T-helper 2 cell treated with Interferon-gamma antibody and Interleukin-4, amounts not matched to agents 5 μg/mL and 100 μg/mL, for 36 hours (primary cell): ENCODE data around the gene KCNA2.
A peak's percentile ranks its signal among the peaks of the same experiment; 100 is the strongest.

Source experiments
- DNase-seq: peaks from one replicate; pipeline ENCODE4 v3.0.0; 2021; ENCODE audit warnings: low spot score
- H3K27ac Mint-ChIP-seq: one replicate; pipeline ENCODE4 v1.8.0; 2021; ENCODE audit warnings: mild to moderate bottlenecking, mixed read lengths
- H3K27me3 Mint-ChIP-seq: one replicate; pipeline ENCODE4 v1.8.0; 2021; ENCODE audit warnings: low read depth, mixed read lengths
- H3K36me3 Mint-ChIP-seq: one replicate; pipeline ENCODE4 v1.8.0; 2021; ENCODE audit warnings: low read depth, mixed read lengths
- H3K4me1 Mint-ChIP-seq: one replicate; pipeline ENCODE4 v1.8.0; 2021; ENCODE audit warnings: low read depth, mixed read lengths
- H3K4me3 Mint-ChIP-seq: one replicate; pipeline ENCODE4 v1.8.0; 2022; ENCODE audit warnings: mild to moderate bottlenecking, moderate library complexity, mixed read lengths
- H3K9me3 Mint-ChIP-seq: one replicate; pipeline ENCODE4 v1.8.0; 2021; ENCODE audit warnings: mixed read lengths

The KCNA2 gene

DNA sequence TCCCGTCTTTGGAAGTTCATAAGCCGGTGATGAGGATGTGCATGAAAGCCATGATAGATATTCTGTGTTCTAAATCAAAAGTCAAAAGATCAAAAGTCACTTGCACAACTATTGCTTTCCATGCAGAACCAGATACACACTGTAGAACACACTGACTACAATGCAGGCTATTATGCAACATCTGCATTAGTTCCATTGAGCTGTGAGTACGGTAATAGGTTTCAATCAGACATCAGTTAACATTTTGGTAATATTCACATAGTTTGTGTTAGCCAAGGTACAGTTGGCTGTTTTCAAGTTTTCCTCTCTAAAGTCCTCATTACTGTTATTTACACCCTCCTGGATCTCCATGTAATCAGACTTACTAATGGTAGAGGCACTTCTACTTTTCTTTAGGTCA, 3.1 kb downstream of the KCNA2 start:
- H3K4me1 Mint-ChIP-seq: peaks cover 6% of the 10 kb centered on the region

GRCh38 chr1:110602466-110602865, 3.7 kb downstream of the KCNA2 start:
- H3K36me3 Mint-ChIP-seq: no peaks in the 10 kb centered on the region
- no peaks in the 10 kb centered on the region for H3K9me3 Mint-ChIP-seq
- DNase-seq: no peak
- H3K4me3 Mint-ChIP-seq: no peak overlapping the region
- no peak overlapping the region for H3K27ac Mint-ChIP-seq
- peaks cover 3% of the 10 kb centered on the region for H3K4me1 Mint-ChIP-seq
- peaks cover 32% of the 10 kb centered on the region for H3K27me3 Mint-ChIP-seq

More for the DNA sequence above, 3.1 kb downstream of the KCNA2 start:
- Mint-ChIP-seq H3K9me3 (no peaks in the 10 kb centered on the region), H3K36me3 (no peaks in the 10 kb centered on the region), H3K27me3 (peaks cover 36% of the 10 kb centered on the region), H3K27ac (no peak overlapping the region), H3K4me3 (no peak overlapping the region)
- DNase-seq: no peak

DNA sequence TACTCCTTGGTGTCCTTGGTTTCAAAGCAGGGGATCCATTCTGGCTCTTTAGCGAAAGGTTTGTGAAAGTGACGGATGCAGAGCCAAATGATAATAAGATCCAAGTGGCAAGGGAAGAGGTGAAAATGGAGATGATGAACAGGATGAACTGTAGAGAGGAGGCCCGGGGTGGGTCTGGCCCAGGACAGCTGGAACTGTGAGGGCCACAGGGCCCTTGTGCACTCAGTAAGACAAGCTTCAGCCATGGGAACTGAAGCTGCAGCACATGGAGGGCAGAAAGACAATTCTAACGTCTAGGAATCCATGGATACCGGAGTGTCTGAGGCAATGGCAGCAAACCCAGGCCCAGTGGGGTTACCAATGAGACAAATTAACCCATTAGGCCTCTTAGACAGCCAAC, 4.8 kb downstream of the KCNA2 start:
- H3K9me3 Mint-ChIP-seq: no peaks in the 10 kb centered on the region
- DNase-seq: no peak
- H3K27me3 Mint-ChIP-seq: peaks cover 29% of the 10 kb centered on the region
- H3K36me3 Mint-ChIP-seq: no peaks in the 10 kb centered on the region
- no peak overlapping the region for H3K4me3 Mint-ChIP-seq
- H3K27ac Mint-ChIP-seq: no peak overlapping the region
- H3K4me1 Mint-ChIP-seq: peaks cover 3% of the 10 kb centered on the region

DNA sequence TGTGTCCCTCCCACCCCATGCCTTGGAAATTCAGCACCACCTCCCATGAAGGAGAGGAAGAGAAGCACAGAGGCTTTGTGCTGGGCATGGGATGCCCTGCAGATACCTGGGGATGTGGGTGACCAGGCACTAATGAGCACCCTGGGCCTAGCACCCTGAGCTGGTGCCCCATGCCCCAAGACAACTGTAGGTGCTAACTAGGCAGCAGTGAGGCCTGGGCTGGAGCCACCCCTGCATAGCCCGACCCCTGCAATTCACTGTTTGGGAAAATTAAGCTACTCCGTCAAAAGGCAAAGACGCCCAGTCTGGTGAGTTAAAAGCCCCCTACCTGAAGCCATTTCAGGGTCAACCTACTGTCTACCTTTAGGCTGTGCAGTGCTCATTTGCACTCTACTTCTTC, 5.4 kb downstream of the KCNA2 start:
- H3K27ac Mint-ChIP-seq: no peak overlapping the region
- peaks cover 27% of the 10 kb centered on the region for H3K27me3 Mint-ChIP-seq
- H3K36me3 Mint-ChIP-seq: no peaks in the 10 kb centered on the region
- no peaks in the 10 kb centered on the region for H3K4me1 Mint-ChIP-seq
- H3K9me3 Mint-ChIP-seq: no peaks in the 10 kb centered on the region
- DNase-seq: no peak
- H3K4me3 Mint-ChIP-seq: no peak overlapping the region

DNA sequence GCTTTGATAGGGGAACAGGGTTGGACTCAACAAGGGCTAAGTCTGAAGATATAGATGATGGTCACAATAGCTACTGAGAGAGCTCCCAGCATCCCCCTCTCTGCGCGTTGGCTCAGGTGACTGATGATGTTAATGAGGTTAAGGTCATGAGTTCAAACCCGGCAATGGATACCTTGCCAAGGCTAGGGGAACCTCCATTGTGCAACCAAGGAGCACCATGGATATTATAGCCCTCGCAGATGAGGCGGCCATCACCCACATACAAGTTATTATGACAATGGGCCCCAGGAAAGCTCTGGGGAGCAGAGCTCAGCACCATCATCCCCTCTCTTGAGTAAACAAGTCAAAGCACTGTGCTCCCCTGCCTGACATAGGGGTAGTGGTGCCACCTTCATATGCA, 8.2 kb downstream of the KCNA2 start:
- H3K4me1 Mint-ChIP-seq: peaks cover 13% of the 10 kb centered on the region
- H3K4me3 Mint-ChIP-seq: no peak overlapping the region

DNA sequence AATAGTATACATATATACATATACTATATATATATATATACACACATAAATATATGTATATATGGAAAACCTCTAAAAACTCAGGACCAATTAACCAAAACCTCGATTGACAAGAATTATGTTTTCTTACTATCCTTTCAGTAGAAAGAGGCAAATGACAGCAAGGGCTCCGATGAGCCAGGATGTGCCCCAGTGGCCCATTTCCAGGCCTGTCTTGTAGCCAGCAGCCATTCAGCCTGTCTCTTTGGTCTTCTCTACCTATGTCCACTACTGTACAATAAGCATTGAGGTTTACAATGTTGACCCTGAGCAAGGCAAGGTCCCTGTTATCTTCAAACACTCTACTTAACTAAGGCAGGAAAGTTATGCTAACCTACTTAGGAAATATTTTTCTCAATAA, 9.8 kb downstream of the KCNA2 start:
- Mint-ChIP-seq H3K9me3 (no peaks in the 10 kb centered on the region), H3K27me3 (peaks cover 14% of the 10 kb centered on the region), H3K4me3 (no peak overlapping the region), H3K36me3 (no peaks in the 10 kb centered on the region), H3K4me1 (peaks cover 19% of the 10 kb centered on the region), H3K27ac (no peak overlapping the region)
- no peak for DNase-seq

More for the DNA sequence above, 8.2 kb downstream of the KCNA2 start:
- Mint-ChIP-seq H3K27ac (no peak overlapping the region), H3K36me3 (no peaks in the 10 kb centered on the region), H3K9me3 (no peaks in the 10 kb centered on the region), H3K27me3 (peaks cover 10% of the 10 kb centered on the region)
- no peak for DNase-seq

GRCh38 chr1:110595353-110595710, 10.8 kb downstream of the KCNA2 start:
- no peak for DNase-seq
- H3K27ac Mint-ChIP-seq: no peak overlapping the region
- no peak overlapping the region for H3K4me3 Mint-ChIP-seq
- no peaks in the 10 kb centered on the region for H3K9me3 Mint-ChIP-seq
- H3K36me3 Mint-ChIP-seq: no peaks in the 10 kb centered on the region
- H3K27me3 Mint-ChIP-seq: peaks cover 14% of the 10 kb centered on the region
- peaks cover 19% of the 10 kb centered on the region for H3K4me1 Mint-ChIP-seq

DNA sequence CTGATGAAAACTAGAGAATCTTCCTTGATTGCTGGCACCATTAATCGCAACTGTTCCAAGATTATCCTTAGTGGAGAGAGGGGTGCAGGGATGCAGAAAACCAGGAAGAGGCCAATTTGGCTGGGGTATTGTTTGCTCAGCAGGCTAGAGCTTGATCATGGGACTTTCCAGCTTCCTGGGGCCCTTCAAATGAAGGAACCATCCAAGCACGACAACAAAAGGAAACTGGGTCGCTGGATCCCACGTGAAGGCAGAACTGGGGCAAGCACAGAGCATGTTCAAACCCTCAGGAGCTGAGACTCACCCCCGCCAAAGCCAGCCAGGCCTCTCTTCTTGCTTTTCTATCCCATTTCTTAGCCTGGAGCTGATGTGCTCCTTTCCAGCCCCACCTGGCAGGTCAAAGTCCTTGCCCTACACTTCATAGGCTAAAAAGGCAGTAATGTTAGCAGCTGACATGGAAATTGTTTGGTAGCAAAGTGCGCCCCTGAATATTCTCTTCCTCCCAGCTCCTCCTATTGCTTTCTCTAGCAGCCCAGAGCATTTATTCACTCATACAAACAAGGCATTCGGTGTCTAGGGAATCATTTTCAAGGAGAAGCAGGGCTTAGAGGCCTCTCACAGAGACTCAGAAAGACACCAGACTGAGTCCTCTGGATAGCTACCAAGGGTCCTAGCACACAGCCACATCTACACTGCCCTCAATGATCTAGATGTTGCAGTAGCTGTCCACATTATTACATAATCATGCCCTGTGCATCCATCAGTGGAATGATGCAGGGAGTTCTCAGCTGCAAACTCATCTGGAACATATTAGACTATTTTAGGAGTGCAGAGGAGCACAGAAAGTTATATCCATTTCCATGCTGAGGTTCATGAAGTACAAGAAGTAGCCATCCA, 11.5 kb downstream of the KCNA2 start:
- H3K9me3 Mint-ChIP-seq: no peaks in the 10 kb centered on the region

DNA sequence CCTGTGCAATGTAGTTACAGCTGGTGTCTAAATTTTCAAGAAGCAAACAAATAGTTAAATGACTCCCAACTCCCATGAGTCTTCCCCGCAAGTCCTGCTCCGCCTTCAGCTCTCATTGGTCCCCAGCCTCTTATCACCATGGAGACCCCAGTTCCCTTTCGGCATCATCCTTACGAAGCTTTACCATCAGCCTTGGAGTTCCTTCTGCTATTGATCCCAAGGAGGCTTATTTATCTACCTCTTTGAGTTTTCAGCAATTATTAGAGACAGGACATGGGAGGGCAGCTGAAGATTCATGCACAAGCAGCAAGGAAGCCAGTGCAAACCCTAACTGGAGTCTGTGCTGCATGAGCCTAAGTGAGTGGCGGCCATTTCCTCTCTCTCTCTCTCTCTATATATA, 12.3 kb downstream of the KCNA2 start:
- peaks cover 19% of the 10 kb centered on the region for H3K4me1 Mint-ChIP-seq
- no peak for DNase-seq
- H3K27me3 Mint-ChIP-seq: peaks cover 14% of the 10 kb centered on the region
- peak overlapping the region; percentile 23 for H3K27ac Mint-ChIP-seq
- no peaks in the 10 kb centered on the region for H3K36me3 Mint-ChIP-seq
- no peaks in the 10 kb centered on the region for H3K9me3 Mint-ChIP-seq
- peak overlapping the region; percentile 35 for H3K4me3 Mint-ChIP-seq

More for the DNA sequence above, 11.5 kb downstream of the KCNA2 start:
- Mint-ChIP-seq H3K4me3 (no peak overlapping the region), H3K27me3 (peaks cover 14% of the 10 kb centered on the region), H3K27ac (no peak overlapping the region), H3K36me3 (no peaks in the 10 kb centered on the region), H3K4me1 (peaks cover 19% of the 10 kb centered on the region)
- no peak for DNase-seq

DNA sequence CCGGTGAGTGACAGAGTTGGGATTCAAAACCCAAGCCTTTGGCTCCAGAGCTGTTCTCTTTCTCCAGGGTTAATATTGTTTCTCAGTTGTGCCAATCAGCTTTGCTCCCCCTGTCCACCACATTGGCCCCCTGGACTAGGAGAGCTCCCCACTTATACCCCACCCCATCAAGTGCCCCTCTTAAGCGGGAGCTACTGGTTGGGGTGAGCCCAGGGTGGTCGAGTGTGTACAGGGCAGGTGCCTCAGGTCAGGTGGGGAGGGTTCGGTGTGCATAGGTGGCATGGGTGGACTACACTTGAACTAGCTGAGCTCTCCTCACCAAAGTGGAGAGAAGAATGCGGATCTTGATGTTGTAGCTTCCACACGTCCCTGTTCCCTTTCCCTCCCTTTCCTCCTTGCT, 14.2 kb downstream of the KCNA2 start:
- peaks cover 19% of the 10 kb centered on the region for H3K4me1 Mint-ChIP-seq
- H3K36me3 Mint-ChIP-seq: no peaks in the 10 kb centered on the region
- H3K27me3 Mint-ChIP-seq: peaks cover 17% of the 10 kb centered on the region
- H3K4me3 Mint-ChIP-seq: no peak overlapping the region
- H3K9me3 Mint-ChIP-seq: no peaks in the 10 kb centered on the region
- no peak for DNase-seq
- H3K27ac Mint-ChIP-seq: no peak overlapping the region

DNA sequence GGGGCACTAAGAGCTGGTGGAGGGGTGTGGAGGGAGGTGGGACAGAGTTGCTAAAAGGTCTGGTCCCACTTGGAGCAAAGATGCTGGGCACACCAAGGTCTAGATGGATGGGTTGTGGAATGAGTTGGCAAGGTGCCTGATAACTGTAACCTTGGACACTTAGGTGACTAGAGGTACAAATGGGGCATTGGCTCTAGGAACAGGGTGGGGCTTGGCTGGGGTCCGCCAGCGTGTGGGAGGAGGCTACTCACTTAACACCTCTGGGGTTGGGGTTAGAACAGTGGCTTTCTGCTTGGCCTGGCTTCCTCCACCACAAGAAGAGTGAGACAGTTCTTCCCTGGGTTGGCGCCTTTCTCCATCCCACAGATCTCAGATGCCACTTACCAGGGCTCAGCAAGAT, 17.2 kb downstream of the KCNA2 start:
- Mint-ChIP-seq H3K4me1 (peaks cover 11% of the 10 kb centered on the region), H3K9me3 (no peaks in the 10 kb centered on the region), H3K27me3 (peaks cover 14% of the 10 kb centered on the region), H3K4me3 (no peak overlapping the region), H3K36me3 (no peaks in the 10 kb centered on the region), H3K27ac (no peak overlapping the region)
- DNase-seq: no peak

- DNase-seq: no peak
- peaks cover 8% of the 10 kb centered on the region for H3K4me1 Mint-ChIP-seq
- H3K36me3 Mint-ChIP-seq: no peaks in the 10 kb centered on the region
- H3K4me3 Mint-ChIP-seq: no peak overlapping the region
- H3K9me3 Mint-ChIP-seq: no peaks in the 10 kb centered on the region
- peaks cover 14% of the 10 kb centered on the region for H3K27me3 Mint-ChIP-seq
- H3K27ac Mint-ChIP-seq: no peak overlapping the region
Observed at GRCh38 chr1:110588486-110588885, 17.7 kb downstream of the KCNA2 start.

DNA sequence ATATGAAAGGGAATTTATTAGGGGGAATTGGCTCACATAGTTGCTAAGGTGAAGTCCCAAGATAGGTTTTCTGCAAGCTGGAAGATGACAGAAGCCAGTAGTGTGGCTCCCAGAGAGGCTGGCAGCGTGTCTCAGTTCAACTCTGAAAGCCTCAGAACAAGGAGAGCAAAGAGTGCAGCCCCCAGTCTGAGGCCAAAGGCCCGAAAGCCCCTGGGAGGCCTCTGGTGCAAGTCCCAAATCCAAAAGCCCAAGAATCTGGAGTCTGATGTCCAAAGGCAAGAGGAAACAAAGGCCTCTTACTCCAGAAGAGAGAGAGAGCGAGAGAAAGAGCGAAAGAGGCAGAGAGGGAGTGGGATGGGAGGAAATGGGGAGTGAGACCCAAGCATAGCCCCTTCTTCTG, 18.3 kb downstream of the KCNA2 start:
- no peak overlapping the region for H3K27ac Mint-ChIP-seq

DNA sequence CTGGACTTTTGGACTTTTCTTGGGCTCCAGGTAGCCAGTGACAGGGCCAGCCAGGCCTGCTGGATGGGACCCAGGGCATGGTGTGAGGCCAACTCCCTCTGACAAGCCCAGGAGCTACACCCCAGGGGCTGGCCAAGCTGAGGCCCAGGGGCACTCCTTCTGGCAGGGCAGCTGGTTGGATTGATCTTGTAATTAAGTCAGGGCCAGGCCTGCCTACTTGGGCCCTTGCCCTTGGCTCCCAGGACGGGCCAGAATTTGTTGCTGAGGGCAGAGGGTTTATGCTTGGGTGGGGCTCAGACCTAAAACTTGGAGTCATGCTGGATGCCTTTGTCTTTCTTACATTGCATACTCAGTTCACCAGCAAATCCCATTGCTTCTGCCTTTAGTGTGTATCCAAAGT, 20.7 kb downstream of the KCNA2 start:
- H3K9me3 Mint-ChIP-seq: no peaks in the 10 kb centered on the region
- no peak overlapping the region for H3K4me3 Mint-ChIP-seq
- H3K36me3 Mint-ChIP-seq: no peaks in the 10 kb centered on the region
- no peaks in the 10 kb centered on the region for H3K4me1 Mint-ChIP-seq
- H3K27me3 Mint-ChIP-seq: peaks cover 10% of the 10 kb centered on the region
- no peak for DNase-seq
- H3K27ac Mint-ChIP-seq: no peak overlapping the region

More for the DNA sequence above, 18.3 kb downstream of the KCNA2 start:
- no peaks in the 10 kb centered on the region for H3K36me3 Mint-ChIP-seq
- peaks cover 14% of the 10 kb centered on the region for H3K27me3 Mint-ChIP-seq
- no peak for DNase-seq
- no peaks in the 10 kb centered on the region for H3K9me3 Mint-ChIP-seq
- no peak overlapping the region for H3K4me3 Mint-ChIP-seq
- H3K4me1 Mint-ChIP-seq: peaks cover 6% of the 10 kb centered on the region

DNA sequence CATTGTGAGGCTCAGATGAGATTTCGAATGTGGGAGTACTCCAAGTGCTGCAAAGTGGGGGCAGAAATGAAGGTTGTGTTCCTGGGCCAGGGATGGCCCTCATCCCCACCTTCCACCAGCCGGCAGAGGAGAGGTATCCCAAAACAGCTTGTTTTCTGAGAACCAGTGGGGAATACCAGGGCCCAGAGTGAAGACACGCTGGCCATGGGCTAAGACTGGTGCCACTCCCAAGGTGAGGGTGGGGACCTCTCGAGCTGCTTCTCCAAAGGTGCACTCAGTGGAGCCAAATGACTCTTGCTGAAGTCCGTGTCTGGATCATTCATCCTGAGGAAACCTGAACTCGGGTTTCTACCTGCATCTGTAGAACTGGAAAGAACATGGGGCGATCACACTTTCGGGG, 22.1 kb downstream of the KCNA2 start:
- Mint-ChIP-seq H3K4me1 (no peaks in the 10 kb centered on the region), H3K27me3 (peaks cover 17% of the 10 kb centered on the region), H3K9me3 (no peaks in the 10 kb centered on the region), H3K36me3 (no peaks in the 10 kb centered on the region), H3K4me3 (no peak overlapping the region), H3K27ac (no peak overlapping the region)
- no peak for DNase-seq
